ENCODE data around the gene IKBIP.
A peak's percentile ranks its signal among the peaks of the same experiment; 100 is the strongest.

Gene IKBIP

GRCh38 chr12:98691351-98691750 lies 46.8 kb upstream of the IKBIP start (continued):
- TF ChIP-seq GLIS1 (tag by site-specific recombination; IDR thresholded peaks at IDR 0.05) (no peak), WT1 (tag by site-specific recombination; IDR thresholded peaks at IDR 0.05) (no peak), ZNF747 (tag by site-specific recombination; IDR thresholded peaks at IDR 0.05) (no peak)

GRCh38 chr12:98686603-98687002 lies 42.0 kb upstream of the IKBIP start:
- Histone ChIP-seq H3K36me3 (ENCODE audit: control insufficient read depth in 2 of 2, insufficient read depth in 1 of 2, low read length in 2 of 2) (peaks cover 47 to 61% of the 10 kb centered on the region in 2 experiments), H3K4me1 (ENCODE audit: control insufficient read depth, insufficient read depth, low read length) (0 out of 2 replicates have a peak, but pooled peaks cover under 1% of the 10 kb centered on the region), H3K4me3 (ENCODE audit: low read depth, low read length) (no peak overlapping the region), H3K9me3 (ENCODE audit: control insufficient read depth, insufficient read depth, low read depth, low read length) (no peaks in the 10 kb centered on the region), H3K27ac (ENCODE audit: extremely low read depth, low read depth, low read length) (no peak overlapping the region)
- POLR2A ChIA-PET, result no interaction called here
- CTCF ChIA-PET, result no interaction called here
- no peak for TF ChIP-seq ZSCAN30 (tag by site-specific recombination; IDR thresholded peaks at IDR 0.05)
- no peak for TF ChIP-seq ZNF704 (tag by site-specific recombination; IDR thresholded peaks at IDR 0.05)
- no peak for TF ChIP-seq FEZF1 (tag by site-specific recombination; IDR thresholded peaks at IDR 0.05)
- TF ChIP-seq ZBTB8A (tag by site-specific recombination; IDR thresholded peaks at IDR 0.05), result no peak
- no peak for TF ChIP-seq KLF8 (tag by site-specific recombination; IDR thresholded peaks at IDR 0.05)
- no peak for TF ChIP-seq ZNF645 (tag by site-specific recombination; IDR thresholded peaks at IDR 0.05)
- no peak for TF ChIP-seq ZNF157 (tag by site-specific recombination; IDR thresholded peaks at IDR 0.05)
- TF ChIP-seq KLF7 (tag by site-specific recombination; IDR thresholded peaks at IDR 0.05; ENCODE audit: borderline replicate concordance), result no peak
- TF ChIP-seq ZBTB1 (tag by site-specific recombination; IDR thresholded peaks at IDR 0.05), result no peak
- TF ChIP-seq ZNF138 (tag by site-specific recombination; IDR thresholded peaks at IDR 0.05; ENCODE audit: borderline replicate concordance), result no peak
- TF ChIP-seq ZNF830 (tag by site-specific recombination; IDR thresholded peaks at IDR 0.05; ENCODE audit: low read depth), result no peak
- no peak for TF ChIP-seq TCF7L2 (IDR thresholded peaks at IDR 0.05; ENCODE audit: borderline replicate concordance, low read depth, low read length)
- TF ChIP-seq ZNF449 (tag by site-specific recombination; IDR thresholded peaks at IDR 0.05), result no peak
- no peak for TF ChIP-seq PRDM1 (tag by site-specific recombination; IDR thresholded peaks at IDR 0.05)

- Histone ChIP-seq H3K4me1 (ENCODE audit: control insufficient read depth, insufficient read depth, low read length) (no peaks in the 10 kb centered on the region), H3K27ac (ENCODE audit: extremely low read depth, low read depth, low read length) (no peak overlapping the region), H3K9me3 (ENCODE audit: control insufficient read depth, insufficient read depth, low read depth, low read length) (no peaks in the 10 kb centered on the region), H3K4me3 (ENCODE audit: low read depth, low read length) (no peak overlapping the region), H3K36me3 (ENCODE audit: control insufficient read depth in 2 of 2, insufficient read depth in 1 of 2, low read length in 2 of 2) (peaks cover 49 to 76% of the 10 kb centered on the region in 2 experiments)
- ChIA-PET CTCF (interaction anchor here (1.2 kb wide), 1 partner anchor 30 kb away, joined by 3 read pairs; no protein-coding TSS in a partner anchor), POLR2A (no interaction called here)
- TF ChIP-seq PRDM1 (tag by site-specific recombination; IDR thresholded peaks at IDR 0.05), result peak; percentile 95
- no peak for TF ChIP-seq ZNF561 (tag by site-specific recombination; IDR thresholded peaks at IDR 0.05; ENCODE audit: borderline replicate concordance)
Measured at GRCh38 chr12:98684199-98684598, 39.6 kb upstream of the IKBIP start.
